GM12873 (cell line): ENCODE results near the gene RANBP17.
A peak's percentile ranks its signal among the peaks of the same experiment; 100 is the strongest.

ENCODE experiments used
- CTCF ChIP-seq: IDR thresholded peaks from 2 replicates; pipeline ENCODE4 v1.5.1; 2012; ENCODE audit warnings: low read depth, mild to moderate bottlenecking, moderate library complexity, low read length, control low read depth; ENCODE audit not compliant: insufficient read depth; ENCODE audit errors: missing control alignments

Gene RANBP17

GRCh38 chr5:171322527-171322926 lies 460.7 kb downstream of the RANBP17 start:
- TF ChIP-seq CTCF: no peak

DNA sequence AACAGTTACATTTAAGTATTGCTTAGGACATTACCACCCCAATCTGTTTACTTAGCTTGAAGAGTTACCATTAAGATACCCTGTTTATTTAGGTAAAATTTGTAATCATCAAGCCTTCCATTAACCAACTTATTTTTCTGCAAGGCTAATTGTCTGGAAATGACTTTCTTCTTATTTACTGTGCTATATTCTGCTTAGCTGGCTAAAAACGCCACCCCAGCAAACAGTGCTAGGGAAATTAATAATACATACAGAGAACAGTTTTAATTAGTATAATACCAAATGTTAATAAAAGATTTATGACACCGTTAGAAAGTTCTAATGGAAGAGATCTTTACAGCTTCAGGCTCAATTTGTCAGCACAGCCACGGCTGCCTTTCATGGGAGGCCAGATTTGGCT lies 461.2 kb downstream of the RANBP17 start:
- no peak for TF ChIP-seq CTCF

- no peak for TF ChIP-seq CTCF
These were observed 462.2 kb downstream of the RANBP17 start for GRCh38 chr5:171323806-171324632.

DNA sequence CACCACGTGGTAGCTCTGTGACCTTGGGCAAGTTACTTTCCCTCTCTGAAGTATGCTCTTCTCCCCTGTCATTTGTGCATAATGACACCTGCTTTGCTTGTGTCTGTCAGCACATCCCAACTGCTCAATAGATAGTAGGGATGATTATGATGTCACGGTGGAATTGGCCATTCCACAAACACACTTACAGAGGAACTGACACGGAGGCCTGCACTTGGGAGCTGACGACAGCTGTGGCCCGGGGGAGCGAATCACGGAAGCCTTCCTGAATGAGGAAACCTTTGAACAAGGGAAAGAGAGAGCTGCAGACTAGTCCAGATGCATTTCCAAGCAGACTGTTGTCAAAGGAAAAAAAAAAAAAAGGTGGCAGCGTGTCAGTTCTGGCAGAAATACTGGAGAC lies 468.2 kb downstream of the RANBP17 start:
- no peak for TF ChIP-seq CTCF

DNA sequence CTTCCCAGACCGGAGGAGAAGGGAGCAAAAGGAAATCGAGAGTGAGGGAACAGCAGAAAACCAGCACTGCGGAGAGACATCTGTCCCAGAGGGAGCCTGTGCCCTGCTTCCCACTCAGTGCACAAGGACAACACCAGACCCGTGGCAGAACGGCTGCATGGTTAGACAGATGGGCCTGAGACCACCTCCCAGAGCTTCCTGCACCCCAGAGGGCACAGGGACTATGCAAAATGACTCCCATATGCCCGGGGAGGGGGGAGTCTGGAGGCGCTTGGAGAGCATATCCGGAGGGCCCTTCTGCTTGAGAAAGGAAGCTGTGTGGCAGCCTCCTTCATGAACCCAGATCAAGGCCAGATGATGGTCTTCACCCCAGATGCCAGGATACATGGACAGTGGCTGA lies 473.8 kb downstream of the RANBP17 start:
- TF ChIP-seq CTCF: no peak

DNA sequence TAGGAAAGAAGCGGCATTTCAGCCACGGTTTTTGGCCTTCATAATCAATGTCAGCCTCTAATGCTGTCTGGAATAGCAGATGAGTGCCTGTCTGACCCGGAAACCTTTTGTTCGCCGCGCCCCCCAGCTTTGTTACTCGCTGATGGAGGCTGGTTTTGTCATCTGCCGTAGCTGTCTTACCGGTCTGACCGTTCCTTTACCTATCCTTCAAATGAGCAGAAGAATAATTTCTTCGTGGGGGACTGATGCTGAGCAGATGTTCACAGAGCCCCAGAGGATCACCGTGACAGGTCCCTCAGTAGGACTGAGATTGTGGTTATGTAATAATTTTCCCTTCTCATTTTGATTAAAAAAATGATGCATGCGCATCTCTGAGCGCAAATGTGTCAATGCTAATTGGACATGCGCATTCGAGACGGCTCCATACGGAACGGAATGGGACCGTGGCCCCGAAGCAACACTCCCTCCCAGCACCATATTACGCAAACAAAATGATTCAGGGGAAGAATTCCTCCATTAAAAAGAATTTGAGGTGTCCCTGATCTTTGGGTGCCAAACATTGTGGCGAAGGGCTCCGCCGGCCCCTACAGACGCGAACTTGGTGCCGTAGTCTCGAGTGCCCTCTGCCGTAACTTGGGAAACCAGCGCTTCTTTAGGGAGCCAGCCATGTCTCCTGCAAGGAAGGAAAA lies 474.8 kb downstream of the RANBP17 start:
- TF ChIP-seq CTCF: peak; percentile 52

DNA sequence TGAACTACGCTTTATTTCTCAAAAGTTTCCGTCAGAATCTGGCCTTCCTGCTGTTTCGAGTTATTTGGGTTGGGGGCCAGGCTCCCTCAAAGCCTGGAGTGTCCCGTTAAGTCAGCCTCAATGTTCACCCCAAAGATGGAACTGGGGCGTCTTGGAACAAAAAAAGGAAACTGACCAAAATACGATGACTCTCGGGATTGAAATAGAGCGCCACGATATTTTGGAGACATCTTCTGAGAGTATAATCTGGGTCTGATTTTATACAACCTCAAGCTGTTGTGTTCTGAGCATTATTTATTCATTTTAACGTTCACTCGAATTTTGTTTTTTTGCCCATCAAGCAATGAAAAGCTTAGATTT lies 475.4 kb downstream of the RANBP17 start:
- TF ChIP-seq CTCF: no peak
